OCI-LY1 (cell line): Measurements from ENCODE around the gene CDC45.

Experiments used
- H2AFZ ChIP-seq: fragments of 200-600 bp; sonication (generic), shearing (Covaris generic); 2 replicates; pipeline ENCODE4 v1.6.0; 2014; ENCODE audit warnings: antibody characterized with exemption, mild to moderate bottlenecking, low read length
- H3F3A ChIP-seq: fragments of 200-600 bp; sonication (generic), shearing (Covaris generic); 2 replicates; pipeline ENCODE4 v1.6.0; 2014; ENCODE audit warnings: mild to moderate bottlenecking, antibody characterized with exemption, low read length, moderate library complexity; ENCODE audit not compliant: insufficient read depth
- H3K27ac ChIP-seq: fragments of 200-600 bp; sonication (generic); 2 replicates; pipeline ENCODE4 v1.5.1; 2014; ENCODE audit warnings: low read length, mixed run types, mild to moderate bottlenecking, low read depth; ENCODE audit not compliant: poor library complexity, severe bottlenecking
- H3K27me3 ChIP-seq: fragments of 200-600 bp; sonication (generic); 2 replicates; pipeline ENCODE4 v1.6.0; 2014; ENCODE audit warnings: antibody characterized with exemption, mild to moderate bottlenecking, low read length, moderate library complexity; ENCODE audit not compliant: insufficient read depth
- H3K36me3 ChIP-seq: fragments of 200-600 bp; sonication (generic); 2 replicates; pipeline ENCODE4 v1.6.1; 2014; ENCODE audit warnings: mild to moderate bottlenecking, antibody characterized with exemption, low read length, moderate library complexity, mixed read lengths; ENCODE audit not compliant: insufficient read depth
- H3K4me1 ChIP-seq: fragments of 200-600 bp; sonication (generic); 2 replicates; pipeline ENCODE4 v1.5.1; 2014; ENCODE audit warnings: mild to moderate bottlenecking, low read length, moderate library complexity; ENCODE audit not compliant: insufficient read depth, severe bottlenecking
- H3K4me2 ChIP-seq: fragments of 200-600 bp; sonication (generic), shearing (Covaris generic); 2 replicates; pipeline ENCODE4 v1.6.1; 2014; ENCODE audit warnings: low read length
- H3K4me3 ChIP-seq: fragments of 200-600 bp; sonication (generic); 2 replicates; pipeline ENCODE4 v1.5.1; 2014; ENCODE audit warnings: low read length, low read depth, mild to moderate bottlenecking, mixed read lengths; ENCODE audit not compliant: poor library complexity, severe bottlenecking
- H3K79me2 ChIP-seq: fragments of 200-600 bp; shearing (Covaris generic); 2 replicates; pipeline ENCODE4 v1.6.1; 2016; ENCODE audit warnings: mixed run types, low read length, mixed read lengths; ENCODE audit not compliant: insufficient read depth
- H3K9ac ChIP-seq: fragments of 200-600 bp; sonication (generic), shearing (Covaris generic); 2 replicates; pipeline ENCODE4 v1.6.1; 2014; ENCODE audit warnings: mild to moderate bottlenecking, low read length, mixed read lengths
- H3K9me2 ChIP-seq: fragments of 200-600 bp; sonication (generic), shearing (Covaris generic); 2 replicates; pipeline ENCODE4 v1.6.1; 2014; ENCODE audit warnings: low read depth, mild to moderate bottlenecking, low read length, mixed read lengths
- H3K9me3 ChIP-seq: fragments of 200-600 bp; shearing (Covaris generic); 2 replicates; pipeline ENCODE4 v1.6.1; 2014; ENCODE audit warnings: low read length, mixed read lengths
- H4K20me1 ChIP-seq: fragments of 200-600 bp; sonication (generic), shearing (Covaris generic); 2 replicates; pipeline ENCODE4 v1.6.0; 2016; ENCODE audit warnings: mild to moderate bottlenecking, low read length; ENCODE audit not compliant: insufficient read depth
- EZH2 ChIP-seq: fragments of 200-600 bp; sonication (generic), shearing (Covaris generic); IDR thresholded peaks from 2 replicates; pipeline ENCODE4 v1.8.0; 2017; ENCODE audit warnings: borderline replicate concordance, mixed run types, mild to moderate bottlenecking, antibody characterized with exemption, low read length, moderate library complexity, mixed read lengths
- TF ChIP-seq, protein P1 (sequence below): fragments of 200-600 bp; sonication (generic), shearing (Covaris generic); IDR thresholded peaks from 2 replicates; pipeline ENCODE4 v1.5.1; 2017; ENCODE audit warnings: mild to moderate bottlenecking, antibody characterized with exemption, low read length, moderate library complexity, mixed read lengths

The CDC45 gene

DNA sequence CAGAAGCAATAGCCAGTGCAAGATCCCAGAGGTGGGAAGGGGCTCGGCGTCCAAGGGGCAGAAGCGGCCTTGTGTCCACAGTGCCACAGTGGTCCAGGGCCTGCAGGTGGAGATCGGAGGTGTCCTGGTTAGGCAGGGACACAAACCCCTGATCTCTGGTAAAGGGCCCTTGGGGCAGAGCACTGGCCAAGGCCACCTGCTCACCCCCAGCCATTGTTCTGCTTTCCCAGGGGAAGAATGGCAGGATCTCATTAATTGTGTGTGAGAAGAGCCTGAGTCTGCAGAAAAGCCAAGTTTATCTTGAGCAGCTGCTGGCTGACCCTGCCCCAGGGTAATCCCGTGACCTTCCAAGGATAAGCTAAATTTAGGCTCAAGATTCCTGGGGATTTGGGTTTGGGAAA, 47.6 kb downstream of the CDC45 start:
- no peak overlapping the region for H3K27ac ChIP-seq
- no peaks in the 10 kb centered on the region for H3K9me2 ChIP-seq
- H3K4me3 ChIP-seq = no peak overlapping the region
- 0 out of 2 replicates have a peak, but pooled peaks cover 4% of the 10 kb centered on the region for H3K27me3 ChIP-seq
- no peak overlapping the region for H3K9ac ChIP-seq
- H3K9me3 ChIP-seq = no peaks in the 10 kb centered on the region
- H3K4me1 ChIP-seq = no peaks in the 10 kb centered on the region
- no peak for TF ChIP-seq EZH2
- TF ChIP-seq, protein P1, sequence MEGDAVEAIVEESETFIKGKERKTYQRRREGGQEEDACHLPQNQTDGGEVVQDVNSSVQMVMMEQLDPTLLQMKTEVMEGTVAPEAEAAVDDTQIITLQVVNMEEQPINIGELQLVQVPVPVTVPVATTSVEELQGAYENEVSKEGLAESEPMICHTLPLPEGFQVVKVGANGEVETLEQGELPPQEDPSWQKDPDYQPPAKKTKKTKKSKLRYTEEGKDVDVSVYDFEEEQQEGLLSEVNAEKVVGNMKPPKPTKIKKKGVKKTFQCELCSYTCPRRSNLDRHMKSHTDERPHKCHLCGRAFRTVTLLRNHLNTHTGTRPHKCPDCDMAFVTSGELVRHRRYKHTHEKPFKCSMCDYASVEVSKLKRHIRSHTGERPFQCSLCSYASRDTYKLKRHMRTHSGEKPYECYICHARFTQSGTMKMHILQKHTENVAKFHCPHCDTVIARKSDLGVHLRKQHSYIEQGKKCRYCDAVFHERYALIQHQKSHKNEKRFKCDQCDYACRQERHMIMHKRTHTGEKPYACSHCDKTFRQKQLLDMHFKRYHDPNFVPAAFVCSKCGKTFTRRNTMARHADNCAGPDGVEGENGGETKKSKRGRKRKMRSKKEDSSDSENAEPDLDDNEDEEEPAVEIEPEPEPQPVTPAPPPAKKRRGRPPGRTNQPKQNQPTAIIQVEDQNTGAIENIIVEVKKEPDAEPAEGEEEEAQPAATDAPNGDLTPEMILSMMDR = no peak
- no peaks in the 10 kb centered on the region for H3K36me3 ChIP-seq
- no peak overlapping the region for H3K4me2 ChIP-seq
- no peak overlapping the region for H2AFZ ChIP-seq
- no peaks in the 10 kb centered on the region for H3F3A ChIP-seq
- H4K20me1 ChIP-seq = no peaks in the 10 kb centered on the region
- no peaks in the 10 kb centered on the region for H3K79me2 ChIP-seq

DNA sequence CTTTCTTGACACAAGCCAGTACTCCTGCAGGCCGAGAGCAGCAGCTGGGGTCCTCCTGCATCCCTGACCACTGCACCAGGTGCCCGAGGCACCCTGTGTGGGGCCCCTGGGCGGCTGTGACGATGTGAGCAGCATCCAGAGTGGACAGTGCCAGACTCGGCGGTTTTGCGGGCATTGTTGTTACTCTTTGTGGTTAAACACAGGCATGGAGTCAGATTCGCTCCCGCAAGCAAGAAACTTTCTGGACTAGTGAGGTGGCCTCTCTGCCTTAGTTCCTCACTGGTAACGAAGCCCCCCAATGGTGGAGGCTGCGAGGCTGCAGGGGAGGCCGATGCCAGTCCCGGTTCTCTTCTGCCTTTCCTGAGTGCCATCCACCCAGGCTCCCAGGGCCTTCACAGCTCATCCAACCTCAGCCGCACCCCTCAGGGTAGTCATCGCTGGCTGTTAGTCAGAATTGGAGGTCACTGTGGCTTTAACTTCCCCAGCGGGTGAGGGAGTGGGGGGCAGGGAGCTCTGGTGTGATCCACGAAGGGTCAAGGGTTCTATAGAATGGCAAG, 48.2 kb downstream of the CDC45 start:
- no peaks in the 10 kb centered on the region for H3K4me1 ChIP-seq
- no peaks in the 10 kb centered on the region for H3K79me2 ChIP-seq
- H3K36me3 ChIP-seq = no peaks in the 10 kb centered on the region
- TF ChIP-seq, protein P1 = no peak
- H3K27ac ChIP-seq = no peak overlapping the region
- no peak overlapping the region for H3K4me3 ChIP-seq
- no peak overlapping the region for H3K9ac ChIP-seq
- no peaks in the 10 kb centered on the region for H3K9me2 ChIP-seq
- no peak overlapping the region for H3K4me2 ChIP-seq
- 0 out of 2 replicates have a peak, but pooled peaks cover 4% of the 10 kb centered on the region for H3K27me3 ChIP-seq
- no peaks in the 10 kb centered on the region for H3K9me3 ChIP-seq
- no peak overlapping the region for H2AFZ ChIP-seq
- no peaks in the 10 kb centered on the region for H3F3A ChIP-seq
- no peaks in the 10 kb centered on the region for H4K20me1 ChIP-seq

DNA sequence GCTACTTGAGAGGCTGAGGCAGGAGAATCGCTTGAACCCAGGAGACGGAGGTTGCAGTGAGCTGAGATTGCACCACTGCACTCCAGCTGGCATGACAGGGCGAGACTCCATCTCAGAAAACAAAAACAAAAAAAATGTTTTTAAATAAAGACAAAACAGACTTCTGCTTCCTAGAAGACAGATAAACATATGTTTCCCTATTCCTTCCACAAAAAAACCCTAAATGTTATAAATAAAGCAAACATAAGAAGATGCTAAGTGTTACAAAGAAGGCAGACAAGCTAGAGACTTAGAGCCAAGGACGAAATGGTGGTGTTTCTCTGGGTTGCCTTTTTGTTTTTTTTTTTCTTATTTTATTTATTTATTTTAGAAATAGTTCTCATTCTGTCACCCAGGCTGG, 50.1 kb downstream of the CDC45 start:
- Histone ChIP-seq H3K79me2 (no peaks in the 10 kb centered on the region), H3K27me3 (0 out of 2 replicates have a peak, but pooled peaks cover 4% of the 10 kb centered on the region), H3K9ac (no peak overlapping the region), H2AFZ (no peak overlapping the region), H3K4me2 (no peak overlapping the region), H3K27ac (no peak overlapping the region), H3K4me1 (no peaks in the 10 kb centered on the region), H4K20me1 (no peaks in the 10 kb centered on the region), H3K36me3 (no peaks in the 10 kb centered on the region), H3K9me3 (no peaks in the 10 kb centered on the region), H3K4me3 (no peak overlapping the region), H3F3A (no peaks in the 10 kb centered on the region), H3K9me2 (no peaks in the 10 kb centered on the region)
- TF ChIP-seq, protein P1 = no peak
- TF ChIP-seq EZH2 = no peak
